LHCN-M2 (cell line): ENCODE results near the gene MLXIP. TPM values are rescaled to one million over a fixed set of nuclear protein-coding genes. Genes with fewer than 3 reads are reported as not detected.
"Not testable (repeated sequence)": the region's sequence is repeated elsewhere in the genome, so short reads cannot be mapped to it uniquely, and the experiment has no call there.

Experiments used
- DNase-seq: peaks from one replicate; pipeline ENCODE4 v3.0.0-alpha.2; 2012; ENCODE audit warnings: low read depth
- total RNA-seq: library from RNA; depleted of rRNA; stranded (reverse); fragments of >200 nt; gene quantifications from 2 replicates; pipeline ENCODE4 v1.2.3, GENCODE V29; 2014

MLXIP gene
- total RNA-seq, 1 experiment from 2014 or later = 8.4 TPM

DNA sequence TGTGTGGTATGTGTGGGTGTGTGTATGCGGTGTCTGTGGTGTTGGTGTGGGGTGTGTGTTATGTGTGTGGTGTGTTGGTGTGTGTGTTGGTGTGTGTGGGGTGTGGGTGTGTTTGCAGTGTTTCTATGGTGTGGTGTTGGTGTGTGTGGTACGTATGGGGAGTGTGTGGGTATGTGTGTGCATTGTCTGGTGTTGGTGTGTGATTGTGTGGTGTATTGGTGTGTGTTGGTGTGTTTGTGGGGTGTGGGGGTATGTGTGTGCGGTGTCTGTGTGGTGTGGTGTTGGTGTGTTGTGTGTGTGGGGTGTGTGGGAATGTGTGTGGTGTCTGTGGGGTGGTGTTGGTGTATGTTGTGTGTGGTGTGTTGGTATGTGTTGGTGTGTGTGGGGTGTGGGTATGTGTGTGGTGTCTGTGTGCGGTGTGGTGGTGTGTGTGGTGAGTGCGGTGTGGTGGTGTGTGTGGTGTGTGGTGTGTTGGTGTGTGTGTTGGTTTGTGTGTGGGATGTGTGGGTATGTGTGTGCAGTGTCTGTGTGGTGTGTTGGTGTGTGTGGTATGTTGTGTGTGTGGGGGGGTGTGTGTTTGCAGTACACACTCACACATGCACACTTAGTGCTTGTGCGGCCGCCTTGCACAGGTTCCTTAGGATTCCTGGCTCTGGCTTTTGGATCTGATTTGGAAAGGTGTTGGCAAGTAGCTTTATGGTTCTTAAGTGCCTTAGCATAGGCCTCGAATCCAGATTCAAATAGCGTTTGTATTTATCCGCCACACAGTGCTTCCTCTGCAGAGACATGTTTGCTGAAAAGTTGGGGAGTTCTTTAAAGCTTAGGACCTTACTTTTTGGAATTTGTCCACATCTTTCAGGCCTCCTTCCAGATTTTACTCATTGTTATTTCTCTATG lies 16.4 kb downstream of the MLXIP start:
- DNase-seq = no peak

GRCh38 chr12:122096014-122096413 lies 17.5 kb downstream of the MLXIP start:
- no peak for DNase-seq

- DNase-seq = peak; percentile 94
Measured at GRCh38 chr12:122096591-122097149, 18.1 kb downstream of the MLXIP start.

- no peak for DNase-seq
Measured at GRCh38 chr12:122097584-122097926, 19.0 kb downstream of the MLXIP start.

DNA sequence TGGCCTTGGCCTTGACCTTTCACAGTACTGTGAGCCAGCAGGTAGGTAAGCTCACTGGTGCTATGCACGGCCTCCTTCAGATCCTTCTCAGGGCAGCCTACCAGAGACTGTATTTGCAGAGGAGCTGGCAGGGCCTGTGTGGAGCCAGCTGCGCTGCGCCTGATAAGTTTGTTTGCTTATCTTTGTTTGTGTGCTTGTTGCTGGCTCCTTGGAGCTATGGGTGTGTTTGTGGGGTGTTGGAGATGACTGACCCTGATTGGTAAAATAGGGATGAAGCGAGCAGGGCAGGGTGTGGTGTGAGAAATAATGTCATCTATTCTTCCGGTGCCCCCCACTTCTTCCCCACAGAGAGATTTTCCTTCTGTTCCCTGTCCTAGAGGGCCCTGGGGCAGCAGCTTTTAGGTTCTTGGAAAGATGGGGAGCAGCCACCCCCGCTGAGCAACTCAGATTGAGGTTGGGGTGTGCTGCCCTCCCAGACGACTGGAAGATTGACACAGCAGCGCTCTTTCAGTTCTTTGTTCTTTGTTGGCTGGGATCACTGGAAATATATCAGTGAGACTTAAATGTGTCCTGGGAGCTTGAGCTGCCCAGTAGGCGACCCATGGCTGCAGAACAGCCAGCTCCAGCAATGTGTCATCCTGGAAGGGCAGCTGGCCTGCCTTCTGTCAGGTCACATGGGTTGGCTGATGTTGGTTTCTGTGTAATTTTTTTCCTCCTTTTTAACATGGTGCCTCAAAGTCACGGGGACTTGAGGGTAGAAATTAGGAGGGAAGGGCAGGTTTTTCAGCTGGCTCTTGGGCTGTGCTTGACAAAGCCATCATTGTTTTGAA lies 19.6 kb downstream of the MLXIP start:
- DNase-seq = peak; percentile 89

DNA sequence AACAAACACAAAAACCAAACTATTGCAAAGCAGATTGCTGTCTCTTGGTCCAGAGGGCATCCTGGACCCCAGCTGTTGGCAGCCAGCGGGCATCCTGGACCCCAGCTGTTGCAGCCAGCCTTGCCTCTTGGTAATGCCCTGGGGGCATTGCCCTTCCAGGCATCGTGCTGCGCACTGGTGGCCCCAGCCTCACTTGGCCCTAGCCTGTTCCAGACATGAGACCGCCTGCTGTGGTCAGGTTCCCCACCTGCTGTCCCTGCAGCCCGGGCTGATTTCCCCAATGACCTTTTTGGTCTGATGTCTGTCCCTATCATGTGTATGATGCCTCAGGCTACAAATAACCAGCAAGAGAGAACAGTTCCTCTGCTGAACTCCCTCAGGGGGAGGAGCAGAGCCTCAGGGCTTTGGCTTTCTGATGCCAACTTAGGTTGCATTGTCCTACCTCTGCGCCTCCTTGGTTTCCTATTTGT lies 20.8 kb downstream of the MLXIP start:
- no peak for DNase-seq

- DNase-seq = no peak
Measured at GRCh38 chr12:122099856-122100255, 21.3 kb downstream of the MLXIP start.

DNA sequence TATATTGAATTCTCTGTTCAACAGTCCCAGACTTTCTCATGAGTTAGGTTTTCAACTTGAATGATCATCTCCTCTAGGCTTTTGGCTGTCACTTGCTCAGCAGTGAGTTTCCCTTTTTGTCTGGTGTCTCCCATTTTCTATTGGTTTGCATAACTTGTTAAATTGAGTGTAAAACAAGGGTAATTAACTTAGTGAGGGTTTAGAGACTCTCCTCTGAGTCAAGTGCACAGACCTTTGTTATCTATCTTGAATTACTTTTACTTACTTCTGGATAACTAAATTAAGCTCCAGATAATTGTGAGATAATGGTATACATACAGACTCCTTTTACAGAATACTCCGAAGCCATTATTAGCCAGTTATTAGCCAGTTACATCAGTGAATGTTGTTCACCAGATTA lies 22.0 kb downstream of the MLXIP start:
- no peak for DNase-seq

DNA sequence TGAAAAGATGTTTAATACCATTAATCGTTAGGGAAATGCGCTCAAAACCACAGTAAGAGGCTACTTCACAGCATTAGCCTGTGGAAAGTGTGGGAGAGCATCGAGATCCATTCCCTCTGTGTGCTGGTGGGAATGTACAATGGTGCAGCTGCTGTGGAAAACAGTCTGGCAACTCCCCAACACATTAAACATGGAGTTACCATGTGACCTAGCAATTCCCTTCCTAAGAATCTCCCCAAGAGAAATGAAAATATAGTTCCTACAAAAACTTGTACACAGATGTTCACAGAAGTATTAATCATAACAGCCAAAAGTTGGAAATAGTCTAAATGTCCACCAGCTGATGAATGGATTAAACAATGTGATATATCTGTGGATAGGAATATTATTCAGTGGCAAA lies 23.8 kb downstream of the MLXIP start:
- DNase-seq = peak; percentile 77

DNA sequence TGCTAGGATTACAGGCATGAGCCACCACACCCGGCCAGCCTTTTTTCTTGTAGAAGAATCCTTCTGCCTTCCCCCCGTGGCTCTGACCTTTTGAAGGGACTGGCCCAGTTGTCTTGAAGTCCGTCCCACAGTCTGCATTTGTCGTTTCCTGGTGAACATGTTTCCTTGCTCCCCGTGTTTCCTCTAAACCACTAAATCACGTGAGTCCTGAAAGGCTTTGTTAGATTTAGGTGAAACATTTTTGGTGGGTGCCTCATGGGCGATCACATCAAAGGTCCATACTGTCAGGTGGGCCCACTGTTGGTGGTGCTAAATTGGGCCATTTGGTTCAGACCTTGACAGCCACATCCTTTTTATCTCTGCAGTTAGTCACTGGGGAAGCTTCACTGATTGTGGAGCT lies 26.3 kb downstream of the MLXIP start:
- DNase-seq = no peak

DNA sequence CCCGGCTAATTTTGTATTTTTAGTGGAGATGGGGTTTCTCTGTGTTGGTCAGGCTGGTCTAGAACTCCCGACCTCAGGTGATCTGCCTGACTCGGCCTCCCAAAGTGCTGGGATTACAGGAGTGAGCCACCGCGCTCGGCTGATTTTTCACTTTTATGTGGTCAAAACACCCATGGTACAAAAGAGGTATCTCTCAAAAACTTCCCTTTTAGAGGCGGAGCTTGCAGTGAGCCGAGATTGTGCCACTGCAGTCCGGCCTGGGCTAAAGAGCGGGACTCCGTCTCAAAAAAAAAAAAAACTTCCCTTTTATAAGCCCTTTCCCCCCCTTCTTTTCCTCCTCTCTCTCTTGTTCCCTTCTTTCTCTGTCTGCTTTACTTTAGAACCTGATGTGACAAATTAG lies 26.9 kb downstream of the MLXIP start:
- not testable (repeated sequence) for DNase-seq

- DNase-seq = no peak
Measured at GRCh38 chr12:122106843-122107242, 28.3 kb downstream of the MLXIP start.

- DNase-seq = peak; percentile 67
Measured at GRCh38 chr12:122107261-122107660, 28.7 kb downstream of the MLXIP start.

- DNase-seq = no peak
Measured at GRCh38 chr12:122111089-122111641, 32.6 kb downstream of the MLXIP start.

DNA sequence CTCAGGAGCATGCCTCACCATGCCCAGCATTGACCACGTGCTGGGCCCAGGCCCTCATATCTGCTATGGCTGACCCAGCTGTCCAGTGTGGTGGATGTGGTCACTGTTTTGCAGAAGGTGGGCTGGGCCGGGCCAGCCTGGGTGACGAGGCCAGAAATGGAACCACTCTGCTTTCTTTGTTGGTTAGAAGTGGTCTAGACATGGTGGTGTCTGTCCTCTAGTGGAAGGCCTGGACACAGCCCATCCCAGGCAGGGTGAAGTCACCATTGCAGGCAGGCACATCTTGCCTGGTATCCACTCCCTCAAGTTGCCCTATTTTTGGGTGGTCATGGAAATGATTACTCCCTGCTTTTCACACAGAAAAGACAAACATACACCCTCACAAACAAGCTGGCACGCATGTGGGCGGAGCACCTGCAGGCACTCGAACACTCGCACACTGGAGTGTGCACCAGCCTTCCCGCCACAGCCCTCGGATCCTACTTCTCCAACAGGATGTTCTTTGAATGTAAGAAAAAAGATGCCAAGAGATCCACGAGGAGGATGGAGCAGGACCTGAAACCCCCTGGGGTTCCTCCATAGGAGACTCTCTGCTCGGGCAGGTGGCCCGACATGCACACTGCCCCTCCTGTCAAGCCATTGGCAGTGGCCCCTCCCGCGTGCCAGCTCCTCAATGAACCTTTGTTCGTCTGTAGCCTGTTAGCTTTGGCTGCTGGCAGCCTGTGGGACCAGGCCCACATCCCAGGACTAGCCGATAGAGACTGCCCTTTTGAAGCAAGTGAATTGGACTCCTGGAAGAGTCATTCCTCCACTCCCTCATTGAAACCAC lies 38.4 kb downstream of the MLXIP start:
- peak; percentile 88 for DNase-seq

GRCh38 chr12:122117979-122118378 lies 39.4 kb downstream of the MLXIP start:
- peak; percentile 64 for DNase-seq

DNA sequence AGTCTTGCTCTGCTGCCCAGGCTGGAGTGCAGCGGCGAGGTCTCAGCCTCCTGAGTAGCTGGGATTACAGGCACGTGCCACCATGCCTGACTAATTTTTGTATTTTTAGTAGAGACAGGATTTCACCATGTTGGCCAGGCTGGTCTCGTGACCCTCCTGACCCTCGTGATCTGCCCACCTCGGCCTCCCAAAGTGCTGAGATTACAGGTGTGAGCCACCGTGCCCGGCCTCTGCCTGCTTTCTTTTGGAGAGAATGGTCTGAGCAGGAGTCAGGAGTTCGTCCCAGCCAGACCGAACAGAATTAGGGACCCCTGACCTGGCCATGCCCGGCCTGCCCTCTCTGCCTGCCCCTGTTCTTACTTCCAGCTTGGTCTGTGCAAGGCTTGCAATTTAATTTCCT lies 42.8 kb downstream of the MLXIP start:
- DNase-seq = not testable (repeated sequence)

DNA sequence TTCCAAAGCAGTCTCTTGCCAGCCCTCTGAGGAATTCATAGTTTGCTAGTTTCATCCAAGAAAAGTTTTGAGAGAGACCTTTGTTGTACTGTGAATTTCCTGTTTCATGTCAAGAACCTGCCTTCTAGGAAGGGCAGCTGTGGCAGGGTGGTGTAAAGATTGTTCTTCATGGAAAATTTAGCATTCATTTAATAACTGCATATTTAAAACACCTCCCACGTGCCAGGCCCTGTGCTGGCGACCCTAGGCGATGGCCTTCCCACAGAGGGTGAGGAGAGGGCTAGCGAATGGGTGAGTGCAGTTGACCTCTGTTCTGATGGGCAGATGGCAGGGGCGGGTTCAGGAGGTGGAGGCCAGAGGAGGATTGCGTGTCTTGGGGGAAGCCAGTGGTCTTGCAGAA lies 43.2 kb downstream of the MLXIP start:
- DNase-seq = no peak

GRCh38 chr12:122123051-122123760 lies 44.6 kb downstream of the MLXIP start:
- peak; percentile 69 for DNase-seq

GRCh38 chr12:122123761-122124145 lies 45.2 kb downstream of the MLXIP start:
- no peak for DNase-seq
